ENCODE results near the gene OR52L1.

Gene OR52L1

GRCh38 chr11:5955586-5955985 is 31.2 kb downstream of the OR52L1 start:
- no peak overlapping the region for H3K4me3 ChIP-seq
- H3K27ac ChIP-seq: no peak overlapping the region

GRCh38 chr11:5941951-5942350 is 44.8 kb downstream of the OR52L1 start, which contains the start of gene OR56A3:
OR56A3 (plus strand) TSS chr11:5942251; CDS start chr11:5947347, 5,096 bp downstream.
- Histone ChIP-seq H3K27ac (no peak within 1 kb of the TSS), H3K4me3 (no peak within 1 kb of the TSS)

- no peak overlapping the region for H3K4me3 ChIP-seq
- no peak overlapping the region for H3K27ac ChIP-seq
Observed at GRCh38 chr11:5940748-5941147, 46.0 kb downstream of the OR52L1 start.

GRCh38 chr11:5938603-5938965 is 48.2 kb downstream of the OR52L1 start:
- Histone ChIP-seq H3K4me3 (no peak overlapping the region), H3K27ac (no peak overlapping the region)

- Histone ChIP-seq H3K4me3 (no peak overlapping the region), H3K27ac (no peak overlapping the region)
Observed at GRCh38 chr11:5937868-5938602, 48.8 kb downstream of the OR52L1 start.
